Left hindlimb (tissue), 1 donor: ENCODE results near the gene PHF21B.

Experiments used
- DNase-seq: peaks from one replicate; pipeline ENCODE4 v3.0.0-alpha.2; 2018

Gene PHF21B

GRCh38 chr22:44837481-44837880, 172.3 kb downstream of the PHF21B start:
- DNase-seq, result no peak

GRCh38 chr22:44834065-44834464, 175.7 kb downstream of the PHF21B start:
- DNase-seq, result no peak

GRCh38 chr22:44831885-44832284, 177.9 kb downstream of the PHF21B start:
- DNase-seq, result no peak
